ENCODE measurements around the gene ASPDH.

Gene ASPDH

GRCh38 chr19:50509366-50509765 lies 4.3 kb downstream of the ASPDH start:
- Histone ChIP-seq H3K36me3 (ENCODE audit: insufficient read depth) (no peaks in the 10 kb centered on the region), H3K27ac (no peak overlapping the region), H3K4me3 (IDR thresholded peaks at IDR 0.05; ENCODE audit: insufficient read depth, low read depth, low read length) (no peak overlapping the region), H3K79me2 (ENCODE audit: insufficient read depth, low read depth) (no peaks in the 10 kb centered on the region; the same call in 1 of the 2 replicates), H3K4me1 (ENCODE audit: low read depth, poor library complexity, severe bottlenecking) (no peaks in the 10 kb centered on the region), H3K27me3 (ENCODE audit: insufficient read depth, low read depth) (peaks cover 10% of the 10 kb centered on the region; the same call in 1 of the 2 replicates), H2AFZ (ENCODE audit: low read depth) (no peak overlapping the region), H4K20me1 (ENCODE audit: insufficient read depth) (no peaks in the 10 kb centered on the region), H3K4me2 (no peak overlapping the region), H3K9ac (no peak overlapping the region)
- no peak for TF ChIP-seq CTCF (conservative IDR thresholded peaks at IDR 0.05; ENCODE audit: low read depth, low read length)

- H4K20me1 ChIP-seq (ENCODE audit: insufficient read depth), result no peaks in the 10 kb centered on the region
- H3K4me1 ChIP-seq (ENCODE audit: low read depth, poor library complexity, severe bottlenecking), result no peaks in the 10 kb centered on the region
- no peak for TF ChIP-seq CTCF (conservative IDR thresholded peaks at IDR 0.05; ENCODE audit: low read depth, low read length)
- H3K4me2 ChIP-seq, result no peak overlapping the region
- no peaks in the 10 kb centered on the region for H3K36me3 ChIP-seq (ENCODE audit: insufficient read depth)
- no peak overlapping the region for H3K27ac ChIP-seq
- H2AFZ ChIP-seq (ENCODE audit: low read depth), result no peak overlapping the region
- H3K4me3 ChIP-seq (IDR thresholded peaks at IDR 0.05; ENCODE audit: insufficient read depth, low read depth, low read length), result no peak overlapping the region
- H3K79me2 ChIP-seq (ENCODE audit: insufficient read depth, low read depth), result no peaks in the 10 kb centered on the region; the same call in 1 of the 2 replicates
- H3K27me3 ChIP-seq (ENCODE audit: insufficient read depth, low read depth), result 0 out of 2 replicates have a peak, but pooled peaks cover 5% of the 10 kb centered on the region
- H3K9ac ChIP-seq, result no peak overlapping the region
Measured at GRCh38 chr19:50508843-50509190, 4.9 kb downstream of the ASPDH start.

GRCh38 chr19:50507376-50507775 lies 6.3 kb downstream of the ASPDH start:
- no peaks in the 10 kb centered on the region for H3K4me1 ChIP-seq (ENCODE audit: low read depth, poor library complexity, severe bottlenecking)
- H4K20me1 ChIP-seq (ENCODE audit: insufficient read depth), result no peaks in the 10 kb centered on the region
- H3K27ac ChIP-seq, result no peak overlapping the region
- no peak overlapping the region for H2AFZ ChIP-seq (ENCODE audit: low read depth)
- no peaks in the 10 kb centered on the region; the same call in 1 of the 2 replicates for H3K79me2 ChIP-seq (ENCODE audit: insufficient read depth, low read depth)
- H3K4me3 ChIP-seq (IDR thresholded peaks at IDR 0.05; ENCODE audit: insufficient read depth, low read depth, low read length), result no peak overlapping the region
- H3K4me2 ChIP-seq, result no peak overlapping the region
- H3K36me3 ChIP-seq (ENCODE audit: insufficient read depth), result no peaks in the 10 kb centered on the region
- no peaks in the 10 kb centered on the region for H3K27me3 ChIP-seq (ENCODE audit: insufficient read depth, low read depth)
- no peak overlapping the region for H3K9ac ChIP-seq
- TF ChIP-seq CTCF (conservative IDR thresholded peaks at IDR 0.05; ENCODE audit: low read depth, low read length), result no peak

GRCh38 chr19:50506700-50507099 lies 7.0 kb downstream of the ASPDH start:
- TF ChIP-seq CTCF (conservative IDR thresholded peaks at IDR 0.05; ENCODE audit: low read depth, low read length), result no peak
- Histone ChIP-seq H4K20me1 (ENCODE audit: insufficient read depth) (no peaks in the 10 kb centered on the region), H3K4me1 (ENCODE audit: low read depth, poor library complexity, severe bottlenecking) (no peaks in the 10 kb centered on the region), H3K27ac (no peak overlapping the region), H3K4me3 (IDR thresholded peaks at IDR 0.05; ENCODE audit: insufficient read depth, low read depth, low read length) (no peak overlapping the region), H3K36me3 (ENCODE audit: insufficient read depth) (no peaks in the 10 kb centered on the region), H3K27me3 (ENCODE audit: insufficient read depth, low read depth) (no peaks in the 10 kb centered on the region), H3K9ac (no peak overlapping the region), H2AFZ (ENCODE audit: low read depth) (no peak overlapping the region), H3K79me2 (ENCODE audit: insufficient read depth, low read depth) (no peaks in the 10 kb centered on the region; the same call in 1 of the 2 replicates), H3K4me2 (no peak overlapping the region)
